Astrocyte (in vitro differentiated cells and primary cell): ENCODE results near the gene TBC1D9B. TPM values are rescaled to one million over a fixed set of nuclear protein-coding genes. Genes with fewer than 3 reads are reported as not detected.

ENCODE experiments used
- DNase-seq: peaks from one replicate; pipeline ENCODE4 v3.0.0-alpha.2; 2010; ENCODE audit warnings: low read depth
- FAIRE-seq: peaks from 2 replicates; lab custom pipeline; 2011; peaks lifted over from hg19 to GRCh38; lab: Jason Lieb, UNC
- H2AFZ ChIP-seq: 2 replicates; pipeline ENCODE4 v1.6.0; 2012; ENCODE audit warnings: low read depth, low read length, inconsistent platforms
- H3K27ac ChIP-seq: 2 replicates; pipeline ENCODE4 v1.5.1; 2011; ENCODE audit warnings: low read depth, low read length, inconsistent platforms
- H3K27me3 ChIP-seq: 2 replicates; pipeline ENCODE4 v1.6.0; 2011; ENCODE audit warnings: low read length, inconsistent platforms; ENCODE audit not compliant: insufficient read depth
- H3K36me3 ChIP-seq: 2 replicates; pipeline ENCODE4 v1.5.1; 2011; ENCODE audit warnings: low read length, inconsistent platforms; ENCODE audit not compliant: insufficient read depth
- H3K4me1 ChIP-seq: 2 replicates; pipeline ENCODE4 v1.5.1; 2011; ENCODE audit warnings: low read length, inconsistent platforms; ENCODE audit not compliant: insufficient read depth
- H3K4me2 ChIP-seq: 2 replicates; pipeline ENCODE4 v1.6.0; 2012; ENCODE audit warnings: low read length, inconsistent platforms
- H3K4me3 ChIP-seq: 2 replicates; pipeline ENCODE4 v1.5.1; 2011; ENCODE audit warnings: low read depth, mild to moderate bottlenecking, low read length, inconsistent platforms; ENCODE audit not compliant: insufficient read depth
- H3K79me2 ChIP-seq: 2 replicates; pipeline ENCODE4 v1.6.0; 2012; ENCODE audit warnings: mild to moderate bottlenecking, low read length, inconsistent platforms; ENCODE audit not compliant: insufficient read depth
- H3K9ac ChIP-seq: 2 replicates; pipeline ENCODE4 v1.6.0; 2012; ENCODE audit warnings: mild to moderate bottlenecking, low read length, inconsistent platforms
- H3K9me3 ChIP-seq: 2 replicates; pipeline ENCODE4 v1.5.1; 2012; ENCODE audit warnings: low read depth, mild to moderate bottlenecking, low read length, inconsistent platforms; ENCODE audit not compliant: insufficient read depth
- H4K20me1 ChIP-seq: 2 replicates; pipeline ENCODE4 v1.6.0; 2012; ENCODE audit warnings: low read length, inconsistent platforms; ENCODE audit not compliant: insufficient read depth
- H3K27ac Mint-ChIP-seq: one replicate; pipeline ENCODE4 v1.8.0; 2021; ENCODE audit warnings: mild to moderate bottlenecking, mixed read lengths; ENCODE audit not compliant: unreplicated experiment
- H3K27me3 Mint-ChIP-seq: one replicate; pipeline ENCODE4 v1.8.0; 2021; ENCODE audit warnings: low read depth, mixed read lengths; ENCODE audit not compliant: unreplicated experiment
- H3K36me3 Mint-ChIP-seq: one replicate; pipeline ENCODE4 v1.8.0; 2021; ENCODE audit warnings: low read depth, mixed read lengths; ENCODE audit not compliant: unreplicated experiment
- H3K4me1 Mint-ChIP-seq: one replicate; pipeline ENCODE4 v1.8.0; 2021; ENCODE audit warnings: low read depth, mixed read lengths; ENCODE audit not compliant: unreplicated experiment
- H3K4me3 Mint-ChIP-seq: one replicate; pipeline ENCODE4 v1.8.0; 2021; ENCODE audit warnings: mild to moderate bottlenecking, moderate library complexity, mixed read lengths; ENCODE audit not compliant: unreplicated experiment
- H3K9me3 Mint-ChIP-seq: one replicate; pipeline ENCODE4 v1.8.0; 2021; ENCODE audit warnings: mild to moderate bottlenecking, mixed read lengths; ENCODE audit not compliant: unreplicated experiment
- EZH2 ChIP-seq: IDR thresholded peaks from 2 replicates; pipeline ENCODE4 v1.6.1; 2012; ENCODE audit warnings: mild to moderate bottlenecking, low read length, inconsistent platforms; ENCODE audit not compliant: insufficient read depth
- total RNA-seq: library from RNA; stranded (reverse); gene quantifications from 2 replicates; pipeline ENCODE4 v1.2.1, GENCODE V29; 2021
- TF ChIP-seq, protein P1 (sequence below): IDR thresholded peaks from 2 replicates; pipeline ENCODE4 v1.5.1; 2011; ENCODE audit warnings: low read depth, mild to moderate bottlenecking, inconsistent platforms, low read length, moderate library complexity; ENCODE audit not compliant: insufficient read depth

Gene TBC1D9B
- total RNA-seq, 1 donor from 2014 or later, result 89.9 TPM

DNA sequence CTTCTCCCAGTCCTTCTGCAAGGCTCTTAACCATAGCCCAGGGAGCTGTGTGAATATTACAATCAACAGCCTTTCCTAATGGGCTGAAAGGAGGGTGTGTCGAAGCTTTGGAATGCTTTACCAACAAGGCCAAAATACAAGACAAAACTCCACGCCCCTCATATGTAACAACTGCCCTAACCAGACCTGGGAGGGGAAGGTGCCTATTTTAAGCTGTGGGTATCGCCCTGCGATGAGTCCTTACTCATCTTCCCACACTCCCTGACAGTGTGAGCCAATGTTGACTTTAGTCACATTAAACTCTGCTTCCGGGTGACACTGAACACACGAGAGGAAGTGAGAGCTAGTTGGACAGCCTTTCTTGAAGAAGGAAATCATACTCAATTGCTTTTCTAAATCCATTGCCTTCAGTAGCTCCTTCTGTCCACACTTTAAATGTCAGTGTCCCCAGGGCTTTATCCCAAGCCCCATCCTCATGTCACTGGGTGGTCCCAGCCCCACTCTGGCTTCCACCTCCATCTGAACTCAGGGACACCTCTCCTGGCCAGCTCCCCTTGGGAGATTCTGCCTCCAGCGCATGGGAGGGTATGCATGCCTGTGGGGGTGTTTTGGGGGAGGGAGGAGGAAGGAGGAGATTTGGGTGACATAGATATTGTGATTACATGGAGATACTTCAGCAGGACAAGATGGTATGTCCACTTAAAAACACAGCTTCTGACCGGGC, 6.5 kb upstream of the TBC1D9B start:
- TF ChIP-seq, protein P1, sequence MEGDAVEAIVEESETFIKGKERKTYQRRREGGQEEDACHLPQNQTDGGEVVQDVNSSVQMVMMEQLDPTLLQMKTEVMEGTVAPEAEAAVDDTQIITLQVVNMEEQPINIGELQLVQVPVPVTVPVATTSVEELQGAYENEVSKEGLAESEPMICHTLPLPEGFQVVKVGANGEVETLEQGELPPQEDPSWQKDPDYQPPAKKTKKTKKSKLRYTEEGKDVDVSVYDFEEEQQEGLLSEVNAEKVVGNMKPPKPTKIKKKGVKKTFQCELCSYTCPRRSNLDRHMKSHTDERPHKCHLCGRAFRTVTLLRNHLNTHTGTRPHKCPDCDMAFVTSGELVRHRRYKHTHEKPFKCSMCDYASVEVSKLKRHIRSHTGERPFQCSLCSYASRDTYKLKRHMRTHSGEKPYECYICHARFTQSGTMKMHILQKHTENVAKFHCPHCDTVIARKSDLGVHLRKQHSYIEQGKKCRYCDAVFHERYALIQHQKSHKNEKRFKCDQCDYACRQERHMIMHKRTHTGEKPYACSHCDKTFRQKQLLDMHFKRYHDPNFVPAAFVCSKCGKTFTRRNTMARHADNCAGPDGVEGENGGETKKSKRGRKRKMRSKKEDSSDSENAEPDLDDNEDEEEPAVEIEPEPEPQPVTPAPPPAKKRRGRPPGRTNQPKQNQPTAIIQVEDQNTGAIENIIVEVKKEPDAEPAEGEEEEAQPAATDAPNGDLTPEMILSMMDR, result no peak
- TF ChIP-seq EZH2, result no peak
- Histone ChIP-seq H3K9me3 (no peaks in the 10 kb centered on the region), H3K79me2 (no peaks in the 10 kb centered on the region), H3K4me3 (no peak overlapping the region), H3K4me1 (peaks cover 5% of the 10 kb centered on the region), H3K27me3 (peaks cover 3% of the 10 kb centered on the region), H2AFZ (peak overlapping the region; percentile 44), H3K27ac (no peak overlapping the region), H3K4me2 (peak overlapping the region; percentile 1), H3K36me3 (no peaks in the 10 kb centered on the region), H3K9ac (no peak overlapping the region), H4K20me1 (no peaks in the 10 kb centered on the region)
- FAIRE-seq, result no peak
- peak overlapping the region; percentile 58 for H3K27ac Mint-ChIP-seq
- H3K27me3 Mint-ChIP-seq, result peaks cover 14% of the 10 kb centered on the region
- H3K9me3 Mint-ChIP-seq, result no peaks in the 10 kb centered on the region
- H3K36me3 Mint-ChIP-seq, result peaks cover 2% of the 10 kb centered on the region
- H3K4me3 Mint-ChIP-seq, result peak overlapping the region; percentile 14
- DNase-seq, result peak; percentile 29
- H3K4me1 Mint-ChIP-seq, result peaks cover 13% of the 10 kb centered on the region

DNA sequence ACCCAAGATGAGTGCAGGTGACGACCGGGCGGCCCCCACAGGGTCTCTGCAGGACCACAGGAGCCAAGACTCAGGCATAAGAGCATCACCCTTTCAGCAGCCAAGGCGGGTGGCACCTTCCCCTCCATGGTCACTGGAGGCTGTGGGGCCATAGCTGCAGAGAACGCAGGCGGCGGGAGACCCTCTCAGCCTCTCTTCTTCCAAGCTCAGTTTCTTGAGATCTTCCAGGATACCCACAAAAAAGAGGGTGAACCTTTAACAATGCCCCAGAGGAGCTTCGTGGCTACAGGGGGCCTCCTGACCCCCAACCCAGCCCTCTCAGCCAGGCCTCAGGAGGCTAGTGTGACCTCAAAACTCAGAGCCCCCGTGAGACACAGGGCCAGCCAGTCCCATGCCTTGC, 5.8 kb upstream of the TBC1D9B start:
- no peak for DNase-seq
- TF ChIP-seq EZH2, result no peak
- TF ChIP-seq, protein P1, result no peak
- Mint-ChIP-seq H3K4me3 (no peak overlapping the region), H3K27me3 (peaks cover 8% of the 10 kb centered on the region), H3K36me3 (peaks cover 2% of the 10 kb centered on the region), H3K9me3 (no peaks in the 10 kb centered on the region), H3K27ac (no peak overlapping the region), H3K4me1 (peaks cover 13% of the 10 kb centered on the region)
- no peak for FAIRE-seq
- no peaks in the 10 kb centered on the region for H3K36me3 ChIP-seq
- no peak overlapping the region for H3K9ac ChIP-seq
- no peaks in the 10 kb centered on the region for H3K9me3 ChIP-seq
- H4K20me1 ChIP-seq, result no peaks in the 10 kb centered on the region
- H3K79me2 ChIP-seq, result no peaks in the 10 kb centered on the region
- H3K4me3 ChIP-seq, result no peak overlapping the region
- H2AFZ ChIP-seq, result no peak overlapping the region
- no peaks in the 10 kb centered on the region for H3K27me3 ChIP-seq
- no peak overlapping the region for H3K27ac ChIP-seq
- no peak overlapping the region for H3K4me2 ChIP-seq
- H3K4me1 ChIP-seq, result peaks cover 5% of the 10 kb centered on the region

DNA sequence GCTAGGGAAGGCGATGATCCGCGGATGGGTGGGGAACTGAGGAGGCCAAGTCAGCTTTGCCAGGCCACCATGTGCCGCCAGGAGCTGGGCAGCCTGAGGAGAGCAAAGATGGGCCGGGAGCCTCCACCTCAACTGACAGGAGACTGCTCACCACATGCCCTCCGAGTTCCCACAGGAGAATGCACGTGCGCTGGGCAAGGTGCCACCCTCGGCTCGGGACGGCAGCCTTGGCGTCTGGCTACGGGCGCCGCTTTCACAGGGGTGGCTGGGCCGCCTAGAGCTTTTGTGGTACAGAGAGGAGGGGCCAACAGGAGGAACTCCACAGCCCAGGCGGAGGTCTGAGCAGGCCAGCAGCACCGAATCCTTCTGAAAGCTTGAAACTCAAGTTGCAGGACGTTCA, 5.3 kb upstream of the TBC1D9B start:
- no peaks in the 10 kb centered on the region for H3K9me3 Mint-ChIP-seq
- DNase-seq (no peak), FAIRE-seq (no peak)
- TF ChIP-seq, protein P1, result no peak
- no peak for TF ChIP-seq EZH2
- no peaks in the 10 kb centered on the region for H4K20me1 ChIP-seq
- H3K27ac ChIP-seq, result no peak overlapping the region
- no peaks in the 10 kb centered on the region for H3K27me3 ChIP-seq
- no peaks in the 10 kb centered on the region for H3K9me3 ChIP-seq
- H3K9ac ChIP-seq, result no peak overlapping the region
- no peak overlapping the region for H3K4me3 ChIP-seq
- H3K4me1 Mint-ChIP-seq, result peaks cover 13% of the 10 kb centered on the region
- H2AFZ ChIP-seq, result no peak overlapping the region
- peaks cover 2% of the 10 kb centered on the region for H3K79me2 ChIP-seq
- no peaks in the 10 kb centered on the region for H3K36me3 ChIP-seq
- H3K4me2 ChIP-seq, result no peak overlapping the region
- H3K27me3 Mint-ChIP-seq, result peaks cover 5% of the 10 kb centered on the region
- H3K4me3 Mint-ChIP-seq, result no peak overlapping the region
- no peak overlapping the region for H3K27ac Mint-ChIP-seq
- peaks cover 2% of the 10 kb centered on the region for H3K36me3 Mint-ChIP-seq
- peaks cover 5% of the 10 kb centered on the region for H3K4me1 ChIP-seq
